SK-N-SH (cell line): ENCODE measurements around the gene WLS. TPM values are rescaled to one million over a fixed set of nuclear protein-coding genes. Genes with fewer than 3 reads are reported as not detected.
A peak's percentile ranks its signal among the peaks of the same experiment; 100 is the strongest.

ENCODE experiments used
- CTCF ChIA-PET: fragments of 300-600, 350-600 bp; formaldehyde crosslinking; extraction: SDS; loops from one replicate; lab custom pipeline; 2021; lab: Yijun Ruan, JAX
- POLR2A ChIA-PET: fragments of 350-600 bp; sonication (Branson Sonifier 250); formaldehyde crosslinking; extraction: SDS; loops from one replicate; lab custom pipeline; 2020; ENCODE audit warnings: antibody characterized with exemption, inconsistent platforms; lab: Yijun Ruan, JAX
- DNase-seq: peaks from one replicate; pipeline ENCODE4 v3.0.0; 2012
- H2AFZ ChIP-seq: fragments of 200-600 bp; sonication (generic); 2 replicates; pipeline ENCODE4 v1.8.1; 2016; ENCODE audit warnings: antibody characterized with exemption, mild to moderate bottlenecking, low read depth
- H3F3A ChIP-seq: fragments of 200-600 bp; sonication (generic); replicated peaks from 2 replicates; pipeline ENCODE3; 2016; ENCODE audit warnings: antibody characterized with exemption, mild to moderate bottlenecking; ENCODE audit not compliant: insufficient read depth
- H3K27ac ChIP-seq, 2 experiments: fragments of 200-500 bp in 1 of 2; fragments of 200-600 bp in 1 of 2; sonication (Bioruptor generic) in 1 of 2; sonication (generic), shearing (Covaris generic) in 1 of 2; 2 replicates each; pipeline versions ENCODE4 v1.5.1 to v1.6.1; 2014 to 2016; ENCODE audit warnings: low read depth in 2 of 2, inconsistent platforms in 1 of 2, low read length in 1 of 2, mild to moderate bottlenecking in 1 of 2, mixed read lengths in 1 of 2
- H3K27me3 ChIP-seq: fragments of 200-600 bp; sonication (generic), shearing (Covaris generic); 2 replicates; pipeline ENCODE4 v1.6.1; 2016; ENCODE audit warnings: mixed run types; ENCODE audit not compliant: insufficient read depth
- H3K36me3 ChIP-seq, 2 experiments: fragments of 200-500 bp in 1 of 2; fragments of 200-600 bp in 1 of 2; sonication (Bioruptor generic) in 1 of 2; sonication (generic) in 1 of 2; replicated peaks in 1 of 2; 2 replicates each; pipeline versions ENCODE3 to v1.5.1; 2014 to 2016; ENCODE audit warnings: low read length in 1 of 2, mild to moderate bottlenecking in 1 of 2; ENCODE audit not compliant: insufficient read depth in 2 of 2, control insufficient read depth in 1 of 2
- H3K4me1 ChIP-seq, 2 experiments: fragments of 200-500 bp in 1 of 2; fragments of 200-600 bp in 1 of 2; sonication (Bioruptor generic) in 1 of 2; sonication (generic), shearing (Covaris generic) in 1 of 2; 2 replicates each; pipeline versions ENCODE4 v1.5.1 to v1.6.1; 2014 to 2016; ENCODE audit warnings: low read depth in 1 of 2, low read length in 1 of 2, mixed run types in 1 of 2; ENCODE audit not compliant: insufficient read depth in 2 of 2, control insufficient read depth in 1 of 2
- H3K4me2 ChIP-seq: fragments of 200-600 bp; sonication (generic), shearing (Covaris generic); 2 replicates; pipeline ENCODE4 v1.6.1; 2017; ENCODE audit warnings: mixed run types
- H3K4me3 ChIP-seq, 2 experiments: fragments of 200-500 bp in 1 of 2; fragments of 200-600 bp in 1 of 2; sonication (Bioruptor generic) in 1 of 2; sonication (generic), shearing (Covaris generic) in 1 of 2; 2 replicates each; pipeline versions ENCODE4 v1.5.1 to v1.8.1; 2014 to 2016; ENCODE audit warnings: low read depth in 2 of 2, inconsistent platforms in 1 of 2, low read length in 1 of 2, mild to moderate bottlenecking in 1 of 2, mixed read lengths in 1 of 2, moderate library complexity in 1 of 2
- H3K79me2 ChIP-seq: fragments of 200-600 bp; sonication (generic); 2 replicates; pipeline ENCODE4 v1.8.1; 2017; ENCODE audit warnings: mild to moderate bottlenecking; ENCODE audit not compliant: insufficient read depth
- H3K9ac ChIP-seq: fragments of 200-600 bp; sonication (generic); 2 replicates; pipeline ENCODE4 v1.6.1; 2017; ENCODE audit warnings: mixed run types
- H3K9me2 ChIP-seq: fragments of 200-600 bp; sonication (generic); 2 replicates; pipeline ENCODE4 v1.6.1; 2017; ENCODE audit warnings: mixed run types
- H3K9me3 ChIP-seq: fragments of 200-600 bp; sonication (generic); 2 replicates; pipeline ENCODE4 v1.6.1; 2017; ENCODE audit warnings: mixed run types, mild to moderate bottlenecking, moderate library complexity
- H4K20me1 ChIP-seq: fragments of 200-600 bp; sonication (generic); 2 replicates; pipeline ENCODE4 v1.6.1; 2017; ENCODE audit warnings: mild to moderate bottlenecking, mixed run types; ENCODE audit not compliant: insufficient read depth
- CHD2 ChIP-seq: fragments of 150-350 bp; IDR thresholded peaks from 2 replicates; pipeline ENCODE4 v1.6.1; 2018; ENCODE audit warnings: low read length; ENCODE audit not compliant: partially characterized antibody
- ELF1 ChIP-seq: IDR thresholded peaks from 2 replicates; pipeline ENCODE4 v1.4.0; 2012
- EP300 ChIP-seq, 2 experiments: IDR thresholded peaks; 2 replicates each; pipeline versions ENCODE4 v1.4.0 to v1.6.1; 2012; ENCODE audit warnings: borderline replicate concordance in 1 of 2, low read depth in 1 of 2, low read length in 1 of 2
- FOSL2 ChIP-seq: IDR thresholded peaks from 2 replicates; pipeline ENCODE4 v1.4.0; 2012; ENCODE audit warnings: low read depth, mild to moderate bottlenecking, moderate library complexity, borderline replicate concordance
- FOXM1 ChIP-seq: IDR thresholded peaks from 2 replicates; pipeline ENCODE4 v1.4.0; 2012; ENCODE audit warnings: low read depth, mild to moderate bottlenecking
- GATA2 ChIP-seq: sonication (generic); formaldehyde crosslinking; IDR thresholded peaks from 2 replicates; pipeline ENCODE4 v1.5.0; 2020; ENCODE audit warnings: mild to moderate bottlenecking, missing genetic modification reagents
- JUND ChIP-seq: IDR thresholded peaks from 2 replicates; pipeline ENCODE4 v1.4.0; 2012
- NRF1 ChIP-seq: IDR thresholded peaks from 2 replicates; pipeline ENCODE4 v1.6.1; 2012; ENCODE audit warnings: low read depth, mild to moderate bottlenecking, low read length
- POLR2AphosphoS5 ChIP-seq: IDR thresholded peaks from 2 replicates; pipeline ENCODE4 v1.6.1; 2012; ENCODE audit warnings: low read depth, low read length
- RCOR1 ChIP-seq: fragments of 150-350 bp; IDR thresholded peaks from 2 replicates; pipeline ENCODE4 v1.6.1; 2017; ENCODE audit warnings: antibody characterized with exemption, low read length
- RXRA ChIP-seq: IDR thresholded peaks from 2 replicates; pipeline ENCODE4 v1.4.0; 2012; ENCODE audit warnings: low read depth, mild to moderate bottlenecking, borderline replicate concordance
- SIN3A ChIP-seq: IDR thresholded peaks from 2 replicates; pipeline ENCODE4 v1.6.1; 2012; ENCODE audit warnings: low read depth, mild to moderate bottlenecking, low read length, moderate library complexity, borderline replicate concordance
- SMC3 ChIP-seq: IDR thresholded peaks from 2 replicates; pipeline ENCODE4 v1.6.1; 2012; ENCODE audit warnings: low read depth, low read length, improper control_type of control experiment
- TCF12 ChIP-seq: IDR thresholded peaks from 2 replicates; pipeline ENCODE4 v1.4.0; 2012
- WGBS: methylation state at CpG from one replicate; pipeline ENCODE4 v1.1.6; 2017; ENCODE audit warnings: low lambda C conversion rate; 5-methylcytosine and 5-hydroxymethylcytosine counted together
- polyA plus RNA-seq, 3 experiments: library from polyadenylated mRNA; depleted of rRNA; stranded (reverse); fragments of >200 nt; gene quantifications; 2 replicates each; pipeline ENCODE4 v1.2.3, GENCODE V29; 2012
- TF ChIP-seq, protein P1 (sequence below): fragments of 200-600 bp; sonication (generic); IDR thresholded peaks from 2 replicates; pipeline ENCODE4 v1.6.1; 2017; ENCODE audit warnings: antibody characterized with exemption, mild to moderate bottlenecking, moderate library complexity
- TF ChIP-seq, protein P2 (sequence below): IDR thresholded peaks from 2 replicates; pipeline ENCODE4 v1.4.0; 2012; ENCODE audit warnings: low read depth
- TF ChIP-seq, protein P3 (sequence below): fragments of 150-350 bp; IDR thresholded peaks from 2 replicates; pipeline ENCODE4 v1.6.1; 2017; ENCODE audit warnings: antibody characterized with exemption, low read length, low read depth, borderline replicate concordance

The WLS gene
- polyA plus RNA-seq, 1 of the 3 experiments (the other 2 are of a cell fraction), result 69.0 TPM

DNA sequence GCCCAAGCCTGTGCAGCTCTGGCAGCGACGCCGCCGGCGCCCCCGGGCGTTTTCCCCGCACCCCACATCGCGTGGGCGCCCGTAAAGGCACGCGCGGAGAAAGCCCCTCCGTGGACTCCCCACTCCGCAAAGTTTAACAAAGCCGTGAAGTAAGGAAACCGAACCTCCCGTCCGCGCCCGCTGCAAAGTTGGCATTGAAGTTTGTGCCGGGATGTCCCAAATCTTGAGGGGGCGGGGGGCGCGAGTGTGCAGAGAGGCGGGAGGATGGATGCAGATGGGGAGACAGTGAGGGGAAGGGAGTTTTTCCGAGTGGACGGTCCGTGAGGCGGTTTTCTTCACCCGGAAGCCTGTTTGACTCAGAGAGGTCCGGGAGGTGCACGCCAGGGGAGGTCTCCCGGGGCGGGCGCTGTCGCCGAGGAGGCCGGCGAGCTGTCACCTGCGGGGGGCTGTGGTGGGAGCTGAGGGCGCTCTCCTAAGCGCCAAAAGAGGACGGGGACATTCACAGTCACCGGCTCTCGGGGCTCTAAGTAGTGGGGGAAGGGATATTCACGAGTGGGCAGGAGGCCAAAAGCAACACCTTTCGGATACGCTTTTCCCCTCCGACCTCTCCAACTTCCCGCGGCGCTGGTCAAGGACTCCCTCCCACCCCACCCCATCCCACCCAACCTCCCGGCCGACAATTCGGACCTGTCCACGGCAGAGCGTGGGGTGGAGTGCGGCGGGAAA lies 1.3 kb downstream of the WLS start:
- no peaks in the 10 kb centered on the region for H3K9me2 ChIP-seq
- H3K9ac ChIP-seq, result peak overlapping the region; percentile 94
- peaks cover 50% of the 10 kb centered on the region for H3K79me2 ChIP-seq
- peak; percentile 63 for DNase-seq
- no peaks in the 10 kb centered on the region for H3K27me3 ChIP-seq
- CTCF ChIA-PET, result interaction anchor here (1.1 to 2.9 kb wide), 6 partner anchors 8 to 114 kb away, joined by 3 to 13 read pairs (median 6); no protein-coding TSS in a partner anchor
- 2% methylated on average over 29 of the region's 62 CpGs for WGBS
- H3K36me3 ChIP-seq, result peaks cover 0 to 11% of the 10 kb centered on the region in 2 experiments
- TF ChIP-seq, protein P1, sequence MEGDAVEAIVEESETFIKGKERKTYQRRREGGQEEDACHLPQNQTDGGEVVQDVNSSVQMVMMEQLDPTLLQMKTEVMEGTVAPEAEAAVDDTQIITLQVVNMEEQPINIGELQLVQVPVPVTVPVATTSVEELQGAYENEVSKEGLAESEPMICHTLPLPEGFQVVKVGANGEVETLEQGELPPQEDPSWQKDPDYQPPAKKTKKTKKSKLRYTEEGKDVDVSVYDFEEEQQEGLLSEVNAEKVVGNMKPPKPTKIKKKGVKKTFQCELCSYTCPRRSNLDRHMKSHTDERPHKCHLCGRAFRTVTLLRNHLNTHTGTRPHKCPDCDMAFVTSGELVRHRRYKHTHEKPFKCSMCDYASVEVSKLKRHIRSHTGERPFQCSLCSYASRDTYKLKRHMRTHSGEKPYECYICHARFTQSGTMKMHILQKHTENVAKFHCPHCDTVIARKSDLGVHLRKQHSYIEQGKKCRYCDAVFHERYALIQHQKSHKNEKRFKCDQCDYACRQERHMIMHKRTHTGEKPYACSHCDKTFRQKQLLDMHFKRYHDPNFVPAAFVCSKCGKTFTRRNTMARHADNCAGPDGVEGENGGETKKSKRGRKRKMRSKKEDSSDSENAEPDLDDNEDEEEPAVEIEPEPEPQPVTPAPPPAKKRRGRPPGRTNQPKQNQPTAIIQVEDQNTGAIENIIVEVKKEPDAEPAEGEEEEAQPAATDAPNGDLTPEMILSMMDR, result 0 out of 2 replicates have a peak, but pooled peaks have one; percentile 7
- TF ChIP-seq FOXM1, result no peak
- TF ChIP-seq, protein P2, sequence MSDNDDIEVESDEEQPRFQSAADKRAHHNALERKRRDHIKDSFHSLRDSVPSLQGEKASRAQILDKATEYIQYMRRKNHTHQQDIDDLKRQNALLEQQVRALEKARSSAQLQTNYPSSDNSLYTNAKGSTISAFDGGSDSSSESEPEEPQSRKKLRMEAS, result 0 out of 2 replicates have a peak, but pooled peaks have one; percentile 23
- peak overlapping the region; percentile 87 to 89 for H3K4me3 ChIP-seq
- POLR2A ChIA-PET, result interaction anchor here (1.2 kb wide), 1 partner anchor 109 kb away, joined by 3 read pairs; no protein-coding TSS in a partner anchor
- peaks cover 12 to 19% of the 10 kb centered on the region in 2 experiments; a peak in 3 of 4 replicates for H3K4me1 ChIP-seq
- peak overlapping the region; percentile 97; the same call in 1 of the 2 replicates for H2AFZ ChIP-seq
- H3F3A ChIP-seq, result peaks cover 14% of the 10 kb centered on the region
- peaks cover 12% of the 10 kb centered on the region; the same call in 1 of the 2 replicates for H4K20me1 ChIP-seq
- peak overlapping the region in 1 of 2 experiments; percentile 74; a peak in 2 of 4 replicates for H3K27ac ChIP-seq
- peak overlapping the region; percentile 94 for H3K4me2 ChIP-seq
- H3K9me3 ChIP-seq, result no peaks in the 10 kb centered on the region

DNA sequence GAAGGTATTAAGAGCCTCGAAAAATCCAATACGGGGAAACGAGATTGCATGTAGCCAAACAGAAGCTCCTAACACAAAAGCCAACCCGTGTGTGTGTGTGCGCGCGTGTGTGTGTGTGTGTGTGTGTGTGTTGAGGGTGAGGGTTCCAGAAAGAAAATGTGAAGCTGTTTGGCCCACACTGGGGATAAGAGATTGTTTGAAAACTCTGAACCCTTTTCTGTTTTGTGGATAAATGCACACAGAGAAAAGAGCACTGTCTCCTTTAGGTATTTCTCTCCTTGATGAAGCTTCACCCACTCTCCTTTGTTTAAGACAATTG lies 1.9 kb downstream of the WLS start:
- peak overlapping the region; percentile 94; the same call in 1 of the 2 replicates for H3K9ac ChIP-seq
- TF ChIP-seq ELF1 (no peak), FOXM1 (no peak), SMC3 (no peak), FOSL2 (no peak), JUND (no peak), TCF12 (no peak), RCOR1 (no peak), POLR2AphosphoS5 (no peak), CHD2 (no peak), NRF1 (no peak), GATA2 (no peak), EP300 (IDR thresholded peaks at IDR 0.05; ENCODE audit: borderline replicate concordance in 1 of 2, low read depth in 1 of 2, low read length in 1 of 2) (no peak), SIN3A (no peak), RXRA (no peak)
- TF ChIP-seq, protein P3, sequence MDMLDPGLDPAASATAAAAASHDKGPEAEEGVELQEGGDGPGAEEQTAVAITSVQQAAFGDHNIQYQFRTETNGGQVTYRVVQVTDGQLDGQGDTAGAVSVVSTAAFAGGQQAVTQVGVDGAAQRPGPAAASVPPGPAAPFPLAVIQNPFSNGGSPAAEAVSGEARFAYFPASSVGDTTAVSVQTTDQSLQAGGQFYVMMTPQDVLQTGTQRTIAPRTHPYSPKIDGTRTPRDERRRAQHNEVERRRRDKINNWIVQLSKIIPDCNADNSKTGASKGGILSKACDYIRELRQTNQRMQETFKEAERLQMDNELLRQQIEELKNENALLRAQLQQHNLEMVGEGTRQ, result no peak
- TF ChIP-seq, all 33 proteins: peak for 0
- POLR2A ChIA-PET, result interaction anchor here (1.2 kb wide), 1 partner anchor 109 kb away, joined by 3 read pairs; no protein-coding TSS in a partner anchor

More for the DNA sequence above, 1.9 kb downstream of the WLS start:
- Histone ChIP-seq H3K79me2 (peaks cover 50% of the 10 kb centered on the region), H3F3A (peaks cover 14% of the 10 kb centered on the region), H3K27me3 (no peaks in the 10 kb centered on the region), H3K4me3 (peak overlapping the region; percentile 87 to 89), H3K36me3 (peaks cover 0 to 11% of the 10 kb centered on the region in 2 experiments), H2AFZ (peak overlapping the region; percentile 54; the same call in 1 of the 2 replicates), H3K4me1 (peaks cover 12 to 19% of the 10 kb centered on the region in 2 experiments; a peak in 3 of 4 replicates), H4K20me1 (peaks cover 12% of the 10 kb centered on the region; the same call in 1 of the 2 replicates), H3K27ac (peak overlapping the region in 1 of 2 experiments; percentile 74; a peak in 1 of 4 replicates), H3K9me3 (no peaks in the 10 kb centered on the region), H3K9me2 (no peaks in the 10 kb centered on the region), H3K4me2 (peak overlapping the region; percentile 94)
- CTCF ChIA-PET, result interaction anchor here (0.8 to 2.9 kb wide), 7 partner anchors 9 to 114 kb away, joined by 3 to 13 read pairs (median 5); no protein-coding TSS in a partner anchor
- DNase-seq, result no peak
- WGBS, result 77% methylated on average over 7 of the region's 7 CpGs
